SU-DHL-6 (cell line): ENCODE measurements around the gene PTPRS.

Experiments
- EZH2phosphoT487 ChIP-seq: fragments of 200-600 bp; sonication (generic), shearing (Covaris generic); conservative IDR thresholded peaks from 2 replicates; pipeline ENCODE4 v1.6.1; 2018; ENCODE audit warnings: mild to moderate bottlenecking, antibody characterized with exemption, low read length, moderate library complexity, mixed read lengths
- TF ChIP-seq, protein P1 (sequence below): fragments of 200-600 bp; sonication (generic); IDR thresholded peaks from one replicate; pipeline ENCODE4 v1.5.1; 2017; ENCODE audit warnings: antibody characterized with exemption, mild to moderate bottlenecking, low read length, moderate library complexity; ENCODE audit not compliant: insufficient read depth, poor library complexity, severe bottlenecking

DNA sequence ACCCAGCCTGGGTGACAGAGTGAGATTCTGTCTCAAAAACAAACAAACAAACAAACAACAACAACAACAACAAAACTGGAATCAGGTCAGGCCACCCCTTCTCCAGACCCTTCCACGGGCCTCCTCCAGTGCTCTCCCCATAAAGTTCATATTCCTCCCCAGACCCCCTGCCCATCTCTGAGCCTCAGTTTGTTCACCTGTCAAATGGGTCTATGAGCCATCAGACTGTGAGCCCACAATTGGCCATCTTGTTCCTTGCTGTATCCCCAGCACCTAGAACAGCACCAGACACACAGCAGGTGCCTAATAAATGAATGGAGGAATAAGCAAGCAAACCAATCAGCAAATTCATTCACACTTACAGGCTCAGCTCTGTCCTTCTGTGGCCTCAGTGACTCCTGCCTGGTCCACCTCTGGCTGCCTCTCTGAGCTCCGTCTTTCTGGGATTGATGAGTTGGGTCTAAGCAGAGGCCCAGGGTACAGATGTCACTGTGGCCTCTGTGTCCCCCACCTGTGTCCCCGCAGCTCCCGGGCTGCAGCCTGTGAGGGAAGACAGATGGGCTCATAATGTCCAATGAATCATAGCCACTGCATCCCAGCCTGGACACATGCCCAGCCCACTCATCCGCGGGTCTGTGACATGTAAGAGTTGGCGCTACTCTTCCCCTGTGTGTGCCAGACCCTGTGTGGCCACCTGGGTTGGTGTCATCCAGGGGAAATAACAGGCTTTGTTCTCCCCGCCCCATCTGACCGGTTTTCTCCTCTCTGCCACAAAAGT is 19.6 kb upstream of the PTPRS start:
- TF ChIP-seq, protein P1, sequence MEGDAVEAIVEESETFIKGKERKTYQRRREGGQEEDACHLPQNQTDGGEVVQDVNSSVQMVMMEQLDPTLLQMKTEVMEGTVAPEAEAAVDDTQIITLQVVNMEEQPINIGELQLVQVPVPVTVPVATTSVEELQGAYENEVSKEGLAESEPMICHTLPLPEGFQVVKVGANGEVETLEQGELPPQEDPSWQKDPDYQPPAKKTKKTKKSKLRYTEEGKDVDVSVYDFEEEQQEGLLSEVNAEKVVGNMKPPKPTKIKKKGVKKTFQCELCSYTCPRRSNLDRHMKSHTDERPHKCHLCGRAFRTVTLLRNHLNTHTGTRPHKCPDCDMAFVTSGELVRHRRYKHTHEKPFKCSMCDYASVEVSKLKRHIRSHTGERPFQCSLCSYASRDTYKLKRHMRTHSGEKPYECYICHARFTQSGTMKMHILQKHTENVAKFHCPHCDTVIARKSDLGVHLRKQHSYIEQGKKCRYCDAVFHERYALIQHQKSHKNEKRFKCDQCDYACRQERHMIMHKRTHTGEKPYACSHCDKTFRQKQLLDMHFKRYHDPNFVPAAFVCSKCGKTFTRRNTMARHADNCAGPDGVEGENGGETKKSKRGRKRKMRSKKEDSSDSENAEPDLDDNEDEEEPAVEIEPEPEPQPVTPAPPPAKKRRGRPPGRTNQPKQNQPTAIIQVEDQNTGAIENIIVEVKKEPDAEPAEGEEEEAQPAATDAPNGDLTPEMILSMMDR, result no peak
- no peak for TF ChIP-seq EZH2phosphoT487
